Nephron progenitor cell (in vitro differentiated cells): Measurements from ENCODE around the gene CREBBP.
A peak's percentile ranks its signal among the peaks of the same experiment; 100 is the strongest.

Experiments used
- DNase-seq: peaks from one replicate; pipeline ENCODE4 v3.0.0; 2021
- H3K27ac Mint-ChIP-seq: 2 replicates; pipeline ENCODE4 v1.8.0; 2021; ENCODE audit warnings: mild to moderate bottlenecking, moderate library complexity, mixed read lengths
- H3K27me3 Mint-ChIP-seq: 2 replicates; pipeline ENCODE4 v1.8.0; 2021; ENCODE audit warnings: mild to moderate bottlenecking, low read depth, mixed read lengths; ENCODE audit not compliant: poor library complexity
- H3K36me3 Mint-ChIP-seq: 2 replicates; pipeline ENCODE4 v1.8.0; 2021; ENCODE audit warnings: low read depth, mixed read lengths
- H3K4me1 Mint-ChIP-seq: 2 replicates; pipeline ENCODE4 v1.8.0; 2021; ENCODE audit warnings: mixed read lengths
- H3K4me3 Mint-ChIP-seq: 2 replicates; pipeline ENCODE4 v1.8.0; 2021; ENCODE audit warnings: mild to moderate bottlenecking, moderate library complexity, mixed read lengths
- H3K9me3 Mint-ChIP-seq: 2 replicates; pipeline ENCODE4 v1.8.0; 2021; ENCODE audit warnings: mild to moderate bottlenecking, moderate library complexity, mixed read lengths
- CTCF ChIP-seq: fragments of 200-600 bp; sonication (generic); IDR thresholded peaks from 2 replicates; pipeline ENCODE4 v1.5.0; 2021; ENCODE audit warnings: antibody characterized with exemption

The CREBBP gene

GRCh38 chr16:3873482-3874173 is 6.9 kb downstream of the CREBBP start:
- peak overlapping the region; percentile 52 for H3K4me3 Mint-ChIP-seq
- H3K27me3 Mint-ChIP-seq: peaks cover 4% of the 10 kb centered on the region

GRCh38 chr16:3872216-3872895 is 8.2 kb downstream of the CREBBP start:
- Mint-ChIP-seq H3K9me3 (no peaks in the 10 kb centered on the region), H3K4me1 (peaks cover 92% of the 10 kb centered on the region), H3K27ac (peak overlapping the region; percentile 98), H3K27me3 (peaks cover 4% of the 10 kb centered on the region), H3K36me3 (peaks cover 22% of the 10 kb centered on the region), H3K4me3 (peak overlapping the region; percentile 46)
- TF ChIP-seq CTCF: no peak
- DNase-seq: no peak

More at GRCh38 chr16:3873482-3874173, 6.9 kb downstream of the CREBBP start:
- H3K27ac Mint-ChIP-seq: peak overlapping the region; percentile 93
- no peak for DNase-seq
- H3K36me3 Mint-ChIP-seq: peaks cover 34% of the 10 kb centered on the region
- TF ChIP-seq CTCF: no peak
- H3K9me3 Mint-ChIP-seq: no peaks in the 10 kb centered on the region
- H3K4me1 Mint-ChIP-seq: peaks cover 97% of the 10 kb centered on the region

- DNase-seq: no peak
- Mint-ChIP-seq H3K27ac (peak overlapping the region; percentile 65), H3K4me3 (no peak overlapping the region), H3K4me1 (peaks cover 79% of the 10 kb centered on the region), H3K36me3 (peaks cover 10% of the 10 kb centered on the region), H3K27me3 (peaks cover 5% of the 10 kb centered on the region), H3K9me3 (no peaks in the 10 kb centered on the region)
- no peak for TF ChIP-seq CTCF
These were observed 11.5 kb downstream of the CREBBP start for GRCh38 chr16:3868967-3869366.

GRCh38 chr16:3868556-3868955 is 12.0 kb downstream of the CREBBP start:
- no peak for TF ChIP-seq CTCF
- Mint-ChIP-seq H3K4me3 (no peak overlapping the region), H3K36me3 (peaks cover 10% of the 10 kb centered on the region), H3K4me1 (peaks cover 79% of the 10 kb centered on the region), H3K9me3 (no peaks in the 10 kb centered on the region), H3K27ac (peak overlapping the region; percentile 65), H3K27me3 (peaks cover 4% of the 10 kb centered on the region)
- DNase-seq: no peak

- H3K36me3 Mint-ChIP-seq: peaks cover 10% of the 10 kb centered on the region
These were observed 13.6 kb downstream of the CREBBP start for GRCh38 chr16:3866703-3867431.

More at GRCh38 chr16:3866703-3867431, 13.6 kb downstream of the CREBBP start:
- Mint-ChIP-seq H3K27ac (no peak overlapping the region), H3K4me1 (peaks cover 79% of the 10 kb centered on the region), H3K9me3 (no peaks in the 10 kb centered on the region), H3K4me3 (no peak overlapping the region), H3K27me3 (peaks cover 3% of the 10 kb centered on the region)
- DNase-seq: no peak
- TF ChIP-seq CTCF: no peak
